Medulla oblongata (tissue), 1 donor: ENCODE data around the gene DNAH17.
A peak's percentile ranks its signal among the peaks of the same experiment; 100 is the strongest.

Source experiments
- DNase-seq: peaks from one replicate; pipeline ENCODE4 v3.0.0-alpha.2; 2015; ENCODE audit errors: extremely low spot score

Gene DNAH17

GRCh38 chr17:78544881-78545755, 32.1 kb downstream of the DNAH17 start:
- DNase-seq, result no peak

GRCh38 chr17:78541488-78542206, 35.5 kb downstream of the DNAH17 start:
- no peak for DNase-seq

GRCh38 chr17:78539781-78540180, 37.4 kb downstream of the DNAH17 start:
- no peak for DNase-seq

- DNase-seq, result peak; percentile 35
Observed at GRCh38 chr17:78538033-78538776, 39.0 kb downstream of the DNAH17 start.

GRCh38 chr17:78537217-78537860, 39.9 kb downstream of the DNAH17 start:
- DNase-seq, result no peak

- DNase-seq, result no peak
Observed at GRCh38 chr17:78535273-78536197, 41.7 kb downstream of the DNAH17 start.

- no peak for DNase-seq
Observed at GRCh38 chr17:78534492-78535272, 42.5 kb downstream of the DNAH17 start.

- DNase-seq, result no peak
Observed at GRCh38 chr17:78532922-78533640, 44.1 kb downstream of the DNAH17 start.

- no peak for DNase-seq
Observed at GRCh38 chr17:78532311-78532710, 44.9 kb downstream of the DNAH17 start.

GRCh38 chr17:78530675-78531074, 46.5 kb downstream of the DNAH17 start:
- no peak for DNase-seq

GRCh38 chr17:78529871-78530670, 47.1 kb downstream of the DNAH17 start:
- peak; percentile 28 for DNase-seq

- no peak for DNase-seq
Observed at GRCh38 chr17:78529251-78529650, 47.9 kb downstream of the DNAH17 start.

- no peak for DNase-seq
Observed at GRCh38 chr17:78528541-78528940, 48.7 kb downstream of the DNAH17 start.

GRCh38 chr17:78527345-78527744, 49.9 kb downstream of the DNAH17 start:
- no peak for DNase-seq

GRCh38 chr17:78526231-78527025, 50.8 kb downstream of the DNAH17 start:
- no peak for DNase-seq

- no peak for DNase-seq
Observed at GRCh38 chr17:78525511-78526160, 51.6 kb downstream of the DNAH17 start.
